Kidney glomerular epithelial cell (primary cell): Measurements from ENCODE around the gene CHAD.
"Not testable (repeated sequence)": the region's sequence is repeated elsewhere in the genome, so short reads cannot be mapped to it uniquely, and the experiment has no call there.

Experiments used
- DNase-seq: peaks from one replicate; lab custom pipeline; 2025; lab: John Stamatoyannopoulos, UW

CHAD gene

GRCh38 chr17:50429793-50430192 is 38.9 kb downstream of the CHAD start:
- no peak for DNase-seq

- no peak for DNase-seq
These were observed 39.8 kb downstream of the CHAD start for GRCh38 chr17:50428831-50429424.

GRCh38 chr17:50428126-50428525 is 40.6 kb downstream of the CHAD start:
- DNase-seq: not testable (repeated sequence)

GRCh38 chr17:50426814-50427787 is 41.6 kb downstream of the CHAD start:
- no peak for DNase-seq

GRCh38 chr17:50426472-50426782 is 42.3 kb downstream of the CHAD start:
- no peak for DNase-seq

GRCh38 chr17:50425682-50426471 is 42.8 kb downstream of the CHAD start, which contains the start of gene ACSF2:
Gene ACSF2 (plus strand): TSS chr17:50426218. CDS start chr17:50426262, 44 bp downstream.
- no peak for DNase-seq

- no peak for DNase-seq
These were observed 43.5 kb downstream of the CHAD start for GRCh38 chr17:50424996-50425681.

- DNase-seq: no peak
These were observed 44.3 kb downstream of the CHAD start for GRCh38 chr17:50424246-50424995.

GRCh38 chr17:50423553-50424159 is 45.0 kb downstream of the CHAD start:
- peak; percentile 34 for DNase-seq

GRCh38 chr17:50422738-50423137 is 45.9 kb downstream of the CHAD start:
- DNase-seq: no peak

- DNase-seq: no peak
These were observed 47.2 kb downstream of the CHAD start for GRCh38 chr17:50421308-50422051.

GRCh38 chr17:50420419-50421112 is 48.1 kb downstream of the CHAD start:
- DNase-seq: no peak

GRCh38 chr17:50419577-50419976 is 49.1 kb downstream of the CHAD start:
- DNase-seq: not testable (repeated sequence)

GRCh38 chr17:50414808-50415207 is 53.9 kb downstream of the CHAD start:
- no peak for DNase-seq
